Spinal cord (tissue), 10 donors: ENCODE results near the gene INHBE. TPM values are rescaled to one million over a fixed set of nuclear protein-coding genes. Genes with fewer than 3 reads are reported as not detected.
A peak's percentile ranks its signal among the peaks of the same experiment; 100 is the strongest.

ENCODE experiments used
- DNase-seq, 6 donors: peaks; one replicate each; pipeline versions ENCODE4 v3.0.0 to v3.0.0-alpha.2; 2013 to 2015; ENCODE audit warnings: low spot score in 6 of 6, low read depth in 4 of 6
- H3K27ac ChIP-seq: one replicate; pipeline ENCODE4 v1.5.1; 2013; ENCODE audit warnings: low read depth, low read length, control low read depth
- H3K27me3 ChIP-seq: one replicate; pipeline ENCODE4 v1.6.1; 2013; ENCODE audit warnings: low read length; ENCODE audit not compliant: control insufficient read depth, insufficient read depth
- H3K36me3 ChIP-seq: one replicate; pipeline ENCODE4 v1.6.1; 2013; ENCODE audit warnings: low read length; ENCODE audit not compliant: control insufficient read depth, insufficient read depth
- H3K4me1 ChIP-seq: one replicate; pipeline ENCODE4 v1.6.1; 2013; ENCODE audit warnings: low read length; ENCODE audit not compliant: control insufficient read depth, insufficient read depth
- H3K4me3 ChIP-seq: one replicate; pipeline ENCODE4 v1.5.1; 2013; ENCODE audit warnings: low read depth, low read length, control low read depth
- H3K9me3 ChIP-seq: one replicate; pipeline ENCODE4 v1.6.1; 2013; ENCODE audit warnings: low read length; ENCODE audit not compliant: control insufficient read depth, insufficient read depth
- WGBS: methylation state at CpG from one replicate; pipeline ENCODE4 v1.1.5; 2013; ENCODE audit warnings: missing lambda C conversion rate; ENCODE audit not compliant: insufficient coverage; 5-methylcytosine and 5-hydroxymethylcytosine counted together
- polyA plus RNA-seq, 2 donors: library from polyadenylated mRNA; unstranded; fragments of 120-200 nt; gene quantifications; one replicate each; pipeline ENCODE4 v1.2.1, GENCODE V29; 2013; ENCODE audit not compliant: insufficient read length in 2 of 2
- total RNA-seq, 2 donors: library from RNA; depleted of rRNA in 1 of 2; stranded (reverse); fragments of 120-200 nt in 1 of 2; fragments of >200 nt in 1 of 2; gene quantifications; one replicate each; pipeline versions ENCODE4 v1.2.3 to v1.2.4, GENCODE V29; 2013 to 2014
- donor health status: healthy.

INHBE gene
- total and polyA plus RNA-seq, 4 donors, result 0.23 to 0.51 TPM; not detected in 2

DNA sequence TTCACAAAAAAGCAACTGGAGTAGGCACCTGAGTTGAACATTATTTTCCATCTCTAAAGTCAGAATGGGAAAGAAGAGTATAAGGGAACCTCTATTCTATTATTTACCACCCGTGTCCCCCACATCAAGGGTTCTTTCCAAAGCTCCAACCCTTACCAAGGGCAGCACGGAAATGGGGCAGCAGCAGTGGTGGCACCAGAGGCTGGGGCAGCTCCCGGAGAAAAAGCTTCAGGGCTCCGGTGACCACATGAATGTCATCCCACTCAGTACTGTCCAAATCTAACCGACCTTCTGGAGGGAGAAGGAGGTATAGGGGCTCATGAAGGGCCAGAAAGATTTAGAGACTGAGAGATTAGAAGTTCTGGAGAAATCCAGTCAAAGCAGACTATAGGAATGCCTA lies 18.8 kb downstream of the INHBE start:
- no peak overlapping the region for H3K4me3 ChIP-seq
- WGBS, result no CpG with 5 or more reads among the region's 5 CpGs
- DNase-seq, result no peak
- H3K9me3 ChIP-seq, result no peaks in the 10 kb centered on the region
- H3K27ac ChIP-seq, result no peak overlapping the region
- peaks cover 7% of the 10 kb centered on the region for H3K36me3 ChIP-seq
- peaks cover 63% of the 10 kb centered on the region for H3K27me3 ChIP-seq
- peaks cover 21% of the 10 kb centered on the region for H3K4me1 ChIP-seq

DNA sequence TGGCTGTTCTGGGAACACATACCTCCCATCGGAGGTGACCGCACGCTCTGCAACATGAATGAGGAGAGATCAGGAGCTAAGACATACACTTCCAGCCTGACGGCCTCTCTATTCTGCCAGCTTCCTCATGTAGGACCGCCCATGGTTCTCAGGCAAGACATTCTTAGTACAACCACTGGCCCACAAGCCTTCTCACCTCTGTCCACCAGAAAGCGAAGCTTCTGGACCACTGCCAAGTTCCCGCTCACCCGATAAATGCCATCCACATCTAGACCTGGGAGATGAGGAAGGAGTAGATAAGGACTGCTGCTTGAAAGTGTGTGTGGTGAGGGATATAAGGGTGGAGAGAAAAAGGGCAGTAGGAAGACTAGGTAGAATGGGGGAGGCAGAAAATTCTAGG lies 19.3 kb downstream of the INHBE start:
- H3K4me1 ChIP-seq, result peaks cover 21% of the 10 kb centered on the region
- peaks cover 67% of the 10 kb centered on the region for H3K27me3 ChIP-seq
- H3K27ac ChIP-seq, result no peak overlapping the region
- peaks cover 7% of the 10 kb centered on the region for H3K36me3 ChIP-seq
- H3K9me3 ChIP-seq, result no peaks in the 10 kb centered on the region
- H3K4me3 ChIP-seq, result no peak overlapping the region
- DNase-seq, result no peak
- 85% methylated on average over 5 of the region's 8 CpGs for WGBS

DNA sequence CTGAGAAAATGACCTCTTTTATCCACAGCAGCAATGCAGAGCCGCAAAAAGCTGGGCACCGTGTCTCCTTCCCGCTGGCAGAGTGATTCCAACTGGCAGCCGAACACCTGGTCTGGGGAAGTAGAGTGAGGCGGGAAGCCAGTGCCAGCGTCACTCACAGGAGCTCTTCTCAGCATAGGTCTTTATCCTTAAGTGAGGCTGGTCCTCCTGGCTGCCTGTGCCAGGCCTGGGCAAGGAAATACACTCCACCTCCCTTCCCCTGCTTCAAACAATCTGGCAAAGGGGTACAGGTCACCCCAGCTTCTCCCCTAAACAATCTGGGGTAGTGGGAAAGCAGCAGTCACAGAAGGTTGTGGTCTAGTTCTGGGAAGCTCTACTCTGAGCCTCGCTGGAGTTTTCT lies 19.8 kb downstream of the INHBE start:
- DNase-seq, result no peak
- H3K27me3 ChIP-seq, result peaks cover 71% of the 10 kb centered on the region

DNA sequence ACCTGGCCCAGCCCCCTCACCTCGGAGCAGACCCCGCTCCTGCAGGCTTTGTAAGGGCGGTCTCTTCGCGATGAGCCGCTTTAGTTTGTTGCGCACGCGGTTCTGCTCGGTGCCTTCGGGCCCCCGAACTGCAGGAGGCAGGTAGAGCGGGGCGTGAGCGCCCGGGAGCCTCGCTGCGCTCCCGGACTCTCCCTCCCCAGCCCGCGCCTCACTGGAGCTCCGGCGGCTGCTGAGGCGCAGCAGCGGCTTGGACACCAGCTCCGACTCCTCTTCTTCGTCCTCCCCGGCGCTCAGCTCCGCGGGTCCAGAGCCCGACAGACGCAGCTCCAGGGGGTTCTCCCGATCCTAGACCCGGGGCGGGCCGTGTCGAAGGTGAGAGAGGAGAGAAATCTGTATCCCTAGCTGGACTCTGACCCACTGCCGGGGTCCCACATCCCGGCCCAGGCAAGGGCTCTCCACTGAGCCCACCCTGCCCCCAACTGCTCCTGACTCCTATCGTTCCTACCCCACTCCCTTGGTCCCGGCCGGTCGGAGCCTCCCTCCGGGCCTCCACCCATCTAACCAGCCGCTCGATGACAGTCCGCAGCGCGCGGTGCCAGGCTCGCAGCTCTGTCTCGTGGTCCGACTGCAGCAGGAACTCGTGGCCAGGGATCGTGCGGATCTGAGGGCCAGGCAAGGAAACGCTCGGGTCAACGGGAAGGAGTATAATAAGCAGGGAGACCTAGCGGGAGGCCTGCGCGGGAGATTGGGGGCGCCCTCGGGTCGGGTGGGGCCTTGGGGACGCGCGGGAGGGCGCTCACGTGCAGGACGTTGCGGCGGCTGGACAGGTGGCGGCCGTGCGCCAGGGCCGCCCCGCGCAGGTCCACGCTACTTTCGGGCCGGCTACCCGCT lies 20.4 kb downstream of the INHBE start:
- H3K36me3 ChIP-seq, result peaks cover 3% of the 10 kb centered on the region
- H3K27me3 ChIP-seq, result peaks cover 76% of the 10 kb centered on the region
- H3K4me3 ChIP-seq, result peak overlapping the region; percentile 21
- peaks cover 21% of the 10 kb centered on the region for H3K4me1 ChIP-seq
- 1% methylated on average over 83 of the region's 84 CpGs for WGBS
- H3K9me3 ChIP-seq, result no peaks in the 10 kb centered on the region
- DNase-seq, result peak in 2 of 6 donors; percentile 24 to 36
- H3K27ac ChIP-seq, result no peak overlapping the region

More for the DNA sequence above, 19.8 kb downstream of the INHBE start:
- Histone ChIP-seq H3K27ac (no peak overlapping the region), H3K4me3 (no peak overlapping the region), H3K36me3 (peaks cover 7% of the 10 kb centered on the region), H3K9me3 (no peaks in the 10 kb centered on the region), H3K4me1 (peaks cover 21% of the 10 kb centered on the region)
- WGBS, result 43% methylated on average over 6 of the region's 7 CpGs

DNA sequence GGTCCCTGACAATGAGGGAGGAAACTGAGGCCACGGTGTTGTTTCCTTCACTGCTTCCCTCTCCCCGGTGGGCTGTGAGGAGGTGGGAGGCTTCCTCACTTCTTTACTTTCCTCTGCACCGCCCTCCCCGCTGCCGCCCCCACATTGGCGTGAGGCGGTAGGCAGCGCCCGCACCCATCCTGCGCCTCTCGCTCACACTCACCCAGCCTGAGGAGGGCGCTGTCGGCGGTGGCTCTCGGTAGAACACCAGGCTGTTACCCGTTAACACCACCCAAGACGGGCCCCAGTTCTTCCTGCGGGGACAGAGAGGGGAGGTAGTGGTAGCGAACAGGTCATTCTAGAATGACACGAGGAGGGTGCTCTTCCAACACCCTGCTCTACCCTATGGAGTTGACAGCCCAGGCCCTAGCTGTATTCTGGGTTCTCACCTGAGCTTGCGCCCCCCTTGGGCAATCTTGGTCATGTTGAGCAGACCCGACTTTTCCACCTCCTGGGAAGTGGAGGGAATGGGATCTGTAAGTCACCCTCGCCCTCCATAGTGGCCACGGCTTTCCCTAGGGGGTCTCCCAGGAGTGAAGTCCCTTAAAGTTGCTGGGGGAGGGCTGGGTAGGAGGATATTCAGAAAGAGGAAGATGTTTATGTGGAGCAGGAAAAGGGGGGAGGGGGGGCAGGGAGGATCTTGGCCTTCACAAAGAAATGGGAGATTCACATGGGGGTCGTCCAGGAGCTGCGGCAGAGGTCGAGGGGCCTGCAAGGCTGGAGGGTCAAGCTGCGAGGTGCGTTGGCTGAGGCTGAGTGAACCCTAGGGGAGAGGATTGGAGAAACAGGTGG lies 21.3 kb downstream of the INHBE start:
- 38% methylated on average over 11 of the region's 29 CpGs for WGBS
- Histone ChIP-seq H3K4me3 (no peak overlapping the region), H3K27me3 (peaks cover 76% of the 10 kb centered on the region), H3K9me3 (no peaks in the 10 kb centered on the region), H3K27ac (no peak overlapping the region), H3K4me1 (peaks cover 21% of the 10 kb centered on the region), H3K36me3 (no peaks in the 10 kb centered on the region)
- no peak for DNase-seq

DNA sequence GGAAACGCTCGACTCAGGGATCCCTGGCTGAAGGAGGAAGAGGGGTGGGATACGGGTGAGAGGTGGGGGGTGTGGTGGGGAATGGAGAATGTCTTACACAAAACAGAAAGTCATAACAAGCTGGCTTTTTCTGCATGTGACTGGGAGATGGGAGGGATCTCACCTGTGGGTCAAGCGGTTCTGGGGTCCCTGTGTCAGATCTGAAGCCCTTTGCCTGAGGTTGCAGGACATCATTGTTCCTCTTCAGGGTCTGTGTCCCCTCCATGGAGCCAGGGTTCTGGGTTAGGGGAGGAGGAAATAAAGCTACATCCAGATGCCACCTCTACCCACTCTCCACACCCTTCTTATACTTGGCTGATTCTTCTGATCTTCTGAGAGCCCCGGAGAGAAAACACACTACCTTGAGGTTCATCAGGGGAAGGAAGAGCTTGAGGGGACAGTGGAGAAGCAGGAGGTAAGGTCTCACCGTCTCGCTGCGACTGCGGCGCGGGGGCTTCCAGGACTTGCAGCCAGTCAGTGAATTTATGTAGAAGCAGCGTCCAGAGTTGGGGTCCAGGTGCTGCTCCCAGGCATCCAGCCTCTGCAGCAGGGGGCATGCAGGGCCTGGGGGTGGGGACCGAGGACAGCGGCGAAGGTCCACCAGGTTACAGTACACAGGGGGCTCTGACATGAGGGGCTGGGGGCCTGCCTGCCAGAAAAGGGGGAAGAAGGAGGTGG lies 22.0 kb downstream of the INHBE start:
- Histone ChIP-seq H3K36me3 (no peaks in the 10 kb centered on the region), H3K4me1 (peaks cover 21% of the 10 kb centered on the region), H3K27ac (no peak overlapping the region), H3K4me3 (no peak overlapping the region), H3K27me3 (peaks cover 72% of the 10 kb centered on the region), H3K9me3 (no peaks in the 10 kb centered on the region)
- 76% methylated on average over 15 of the region's 15 CpGs for WGBS
- DNase-seq, result no peak

DNA sequence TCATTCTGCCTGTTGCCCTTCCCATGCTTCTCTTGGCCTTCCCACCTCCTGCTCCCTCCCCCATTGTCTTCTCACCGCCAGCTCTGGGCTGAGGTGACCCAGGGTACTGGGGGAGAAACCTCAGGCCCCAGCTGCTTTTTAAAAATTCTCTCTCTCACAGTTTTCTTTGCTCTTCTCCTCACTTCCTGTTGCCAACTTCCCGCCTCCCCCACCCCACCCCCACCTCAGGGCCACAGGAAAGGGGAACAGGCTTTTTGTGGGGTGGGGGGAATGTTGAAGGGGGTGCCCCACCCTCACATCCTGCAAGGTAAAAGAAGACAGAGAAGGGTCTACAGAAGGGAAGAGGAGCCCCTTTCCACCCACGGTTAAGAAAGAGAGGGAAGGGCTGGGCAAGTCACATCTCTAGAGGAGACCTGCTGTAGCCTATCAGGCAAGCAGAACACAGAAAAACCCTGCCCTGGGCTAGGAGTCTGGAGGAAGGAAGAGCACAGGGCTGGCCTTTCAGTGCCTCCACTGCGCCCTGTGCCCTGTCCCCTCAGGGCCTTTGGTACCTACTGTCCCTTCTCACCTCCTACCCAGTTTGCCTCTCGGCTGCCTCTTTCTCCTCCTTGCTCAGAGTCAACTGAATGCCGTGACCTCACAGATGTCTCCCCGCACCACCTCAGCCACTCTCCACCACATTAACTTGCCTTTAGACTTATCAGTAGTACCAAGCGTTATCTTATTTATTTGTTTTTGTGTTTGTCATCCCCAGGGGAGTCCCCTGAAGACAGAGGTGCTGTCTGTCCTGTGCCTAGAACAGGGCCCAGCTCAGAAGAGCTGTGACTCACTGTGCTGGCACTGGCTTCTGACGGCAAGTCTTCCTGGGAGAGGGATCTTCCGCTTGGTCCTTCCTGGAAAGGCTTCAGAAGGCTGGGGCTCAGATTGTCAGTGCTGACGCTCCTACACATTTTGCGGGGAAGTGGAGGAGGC lies 22.9 kb downstream of the INHBE start:
- no peaks in the 10 kb centered on the region for H3K36me3 ChIP-seq
- no peak overlapping the region for H3K4me3 ChIP-seq
- H3K4me1 ChIP-seq, result peaks cover 21% of the 10 kb centered on the region
- H3K27ac ChIP-seq, result no peak overlapping the region
- DNase-seq, result no peak
- H3K27me3 ChIP-seq, result peaks cover 67% of the 10 kb centered on the region
- 69% methylated on average over 9 of the region's 12 CpGs for WGBS
- H3K9me3 ChIP-seq, result no peaks in the 10 kb centered on the region

DNA sequence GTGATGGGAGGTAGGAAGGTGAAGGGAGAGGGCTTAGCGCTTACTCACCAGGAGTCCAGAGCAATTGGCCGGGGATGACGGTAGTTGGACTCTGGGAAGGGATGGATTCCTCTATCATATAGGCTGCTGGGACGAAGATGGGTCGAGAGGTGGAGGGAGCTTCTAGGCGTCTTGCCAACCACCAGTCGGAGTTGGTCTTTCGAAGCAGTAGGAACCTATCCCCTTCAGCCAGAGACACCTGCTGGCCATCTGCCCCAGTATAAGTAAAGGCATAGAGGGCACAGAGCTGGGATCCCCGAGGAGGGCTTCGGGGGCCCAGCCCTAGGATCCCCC lies 23.9 kb downstream of the INHBE start:
- Histone ChIP-seq H3K27me3 (peaks cover 60% of the 10 kb centered on the region), H3K9me3 (no peaks in the 10 kb centered on the region), H3K4me3 (no peak overlapping the region), H3K4me1 (peaks cover 21% of the 10 kb centered on the region), H3K27ac (no peak overlapping the region), H3K36me3 (no peaks in the 10 kb centered on the region)
- WGBS, result 83% methylated on average over 8 of the region's 10 CpGs
- no peak for DNase-seq
